Ascending aorta (tissue), 2 donors: ENCODE results near the gene MLLT10. TPM values are rescaled to one million over a fixed set of nuclear protein-coding genes. Genes with fewer than 3 reads are reported as not detected.

Experiments used
- DNase-seq, 2 donors: peaks; one replicate each; pipeline ENCODE4 v3.0.0-alpha.2; 2019; ENCODE audit warnings: low spot score in 2 of 2
- H3K27ac ChIP-seq, 2 donors: fragments of 200-600 bp; sonication (generic); one replicate each; pipeline ENCODE4 v1.5.1; 2016 to 2017; ENCODE audit warnings: mild to moderate bottlenecking in 1 of 2
- H3K27me3 ChIP-seq: fragments of 200-600 bp; sonication (generic); one replicate; pipeline ENCODE4 v1.5.1; 2017
- H3K36me3 ChIP-seq, 2 donors: fragments of 200-600 bp; sonication (generic); one replicate each; pipeline ENCODE4 v1.5.1; 2016
- H3K4me1 ChIP-seq, 2 donors: fragments of 200-600 bp; sonication (generic); one replicate each; pipeline ENCODE4 v1.5.1; 2016 to 2017; ENCODE audit warnings: mild to moderate bottlenecking in 1 of 2
- H3K4me3 ChIP-seq, 2 donors: fragments of 200-600 bp; sonication (generic); one replicate each; pipeline ENCODE4 v1.5.1; 2016 to 2017; ENCODE audit warnings: mild to moderate bottlenecking in 1 of 2
- H3K9me3 ChIP-seq, 2 donors: fragments of 200-600 bp; sonication (generic); one replicate each; pipeline ENCODE4 v1.5.1; 2016
- intact Hi-C: fragments of 100-400 bp; cut with DNase I; formaldehyde crosslinking; loops from one replicate; pipeline ENCODE4 v1.15.1; 2023
- total RNA-seq: library from RNA; depleted of rRNA; stranded (reverse); fragments of >200 nt; gene quantifications from one replicate; pipeline ENCODE4 v1.1.0, GENCODE V29; 2016
- TF ChIP-seq, protein P1 (sequence below), 3 experiments: fragments of 200-600 bp in 2 of 3; fragments of 450-650 bp in 1 of 3; sonication (generic) in 2 of 3; IDR thresholded peaks; one replicate each; pipeline ENCODE4 v1.5.1; 2016 to 2019; ENCODE audit warnings: antibody characterized with exemption in 3 of 3, mild to moderate bottlenecking in 1 of 3, moderate library complexity in 1 of 3

MLLT10 gene
- total RNA-seq, 1 donor from 2014 or later = 16.3 TPM

DNA sequence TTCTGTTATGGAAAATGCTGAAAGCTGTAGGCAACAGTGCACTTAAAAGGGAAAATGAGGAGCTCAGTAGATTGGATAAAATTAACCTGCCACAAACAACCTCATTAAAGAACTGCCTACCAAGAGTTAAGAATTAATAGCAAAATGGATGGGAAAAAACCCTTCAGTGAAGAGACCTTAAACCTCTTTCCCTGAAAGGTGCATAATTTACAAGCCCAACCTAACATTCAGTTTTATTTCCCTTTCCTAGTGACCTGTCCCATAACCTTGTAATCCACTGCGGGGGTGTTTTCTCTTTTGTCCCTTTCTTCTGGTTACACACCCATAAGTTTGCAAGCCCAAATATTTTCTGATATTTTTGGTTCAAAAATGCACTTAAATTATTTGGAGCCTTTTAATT, 30.5 kb upstream of the MLLT10 start:
- no peak overlapping the region for H3K4me3 ChIP-seq
- intact Hi-C loops = no loop called here
- H3K9me3 ChIP-seq = no peaks in the 10 kb centered on the region
- peaks cover 3% of the 10 kb centered on the region in 2 donors for H3K4me1 ChIP-seq
- no peak overlapping the region for H3K27ac ChIP-seq
- H3K27me3 ChIP-seq = no peaks in the 10 kb centered on the region
- H3K36me3 ChIP-seq = no peaks in the 10 kb centered on the region
- no peak for DNase-seq
- TF ChIP-seq, protein P1, sequence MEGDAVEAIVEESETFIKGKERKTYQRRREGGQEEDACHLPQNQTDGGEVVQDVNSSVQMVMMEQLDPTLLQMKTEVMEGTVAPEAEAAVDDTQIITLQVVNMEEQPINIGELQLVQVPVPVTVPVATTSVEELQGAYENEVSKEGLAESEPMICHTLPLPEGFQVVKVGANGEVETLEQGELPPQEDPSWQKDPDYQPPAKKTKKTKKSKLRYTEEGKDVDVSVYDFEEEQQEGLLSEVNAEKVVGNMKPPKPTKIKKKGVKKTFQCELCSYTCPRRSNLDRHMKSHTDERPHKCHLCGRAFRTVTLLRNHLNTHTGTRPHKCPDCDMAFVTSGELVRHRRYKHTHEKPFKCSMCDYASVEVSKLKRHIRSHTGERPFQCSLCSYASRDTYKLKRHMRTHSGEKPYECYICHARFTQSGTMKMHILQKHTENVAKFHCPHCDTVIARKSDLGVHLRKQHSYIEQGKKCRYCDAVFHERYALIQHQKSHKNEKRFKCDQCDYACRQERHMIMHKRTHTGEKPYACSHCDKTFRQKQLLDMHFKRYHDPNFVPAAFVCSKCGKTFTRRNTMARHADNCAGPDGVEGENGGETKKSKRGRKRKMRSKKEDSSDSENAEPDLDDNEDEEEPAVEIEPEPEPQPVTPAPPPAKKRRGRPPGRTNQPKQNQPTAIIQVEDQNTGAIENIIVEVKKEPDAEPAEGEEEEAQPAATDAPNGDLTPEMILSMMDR (IDR thresholded peaks at IDR 0.05) = no peak

DNA sequence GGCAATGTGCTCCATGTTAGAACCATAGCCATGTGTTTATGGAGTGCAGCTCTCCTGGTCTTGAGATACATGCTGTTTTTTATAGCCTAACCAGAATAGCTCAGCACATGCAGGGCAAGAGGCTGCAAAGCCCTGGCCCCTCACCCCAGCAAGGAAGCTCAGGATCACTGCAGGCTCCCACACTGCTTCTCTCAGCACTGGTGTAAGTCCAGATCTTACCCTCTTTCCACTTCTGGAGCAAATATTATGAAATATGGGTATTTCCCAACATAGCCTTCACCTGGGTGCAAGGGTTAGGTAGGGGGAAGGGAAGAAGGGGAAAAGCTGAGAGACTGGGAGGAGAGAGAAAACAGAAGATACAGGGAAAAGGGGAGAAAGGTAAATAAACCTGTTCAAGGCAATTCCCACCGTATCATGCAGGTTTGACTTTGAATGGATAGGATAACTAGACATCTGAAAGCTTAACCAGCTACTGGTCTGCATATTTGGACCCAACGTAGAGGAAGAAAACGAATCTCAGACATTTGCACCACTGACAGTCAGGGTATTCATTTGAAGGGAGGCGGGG, 28.2 kb upstream of the MLLT10 start:
- Histone ChIP-seq H3K4me1 (no peaks in the 10 kb centered on the region), H3K4me3 (no peak overlapping the region), H3K9me3 (no peaks in the 10 kb centered on the region), H3K27ac (no peak overlapping the region), H3K27me3 (no peaks in the 10 kb centered on the region), H3K36me3 (no peaks in the 10 kb centered on the region)
- TF ChIP-seq, protein P1 (IDR thresholded peaks at IDR 0.05) = no peak
- DNase-seq = no peak
- intact Hi-C loops = no loop called here

DNA sequence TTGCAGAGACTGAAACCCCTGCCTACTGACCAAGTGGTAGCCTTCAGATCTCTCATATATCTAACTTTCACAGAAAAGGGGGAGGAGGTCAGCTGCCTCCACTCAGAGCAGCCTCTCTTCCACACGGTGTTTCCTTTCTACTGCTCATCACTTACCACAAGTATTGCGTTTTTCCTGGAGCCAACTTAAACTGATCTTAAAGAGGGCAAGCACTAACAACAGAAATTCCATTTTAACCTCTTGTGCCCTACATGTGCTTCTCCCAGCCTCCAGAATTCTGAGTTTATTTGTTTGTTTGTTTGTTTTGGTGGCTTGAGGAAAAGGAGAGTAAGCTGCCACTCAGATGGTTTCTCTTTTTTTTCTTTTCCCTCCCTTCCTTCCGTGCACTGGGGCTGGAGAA, 27.7 kb upstream of the MLLT10 start:
- no peaks in the 10 kb centered on the region for H3K27me3 ChIP-seq
- TF ChIP-seq, protein P1 (IDR thresholded peaks at IDR 0.05) = no peak
- no peaks in the 10 kb centered on the region for H3K4me1 ChIP-seq
- H3K27ac ChIP-seq = no peak overlapping the region
- intact Hi-C loops = no loop called here
- DNase-seq = no peak
- H3K9me3 ChIP-seq = no peaks in the 10 kb centered on the region
- no peaks in the 10 kb centered on the region for H3K36me3 ChIP-seq
- no peak overlapping the region for H3K4me3 ChIP-seq

DNA sequence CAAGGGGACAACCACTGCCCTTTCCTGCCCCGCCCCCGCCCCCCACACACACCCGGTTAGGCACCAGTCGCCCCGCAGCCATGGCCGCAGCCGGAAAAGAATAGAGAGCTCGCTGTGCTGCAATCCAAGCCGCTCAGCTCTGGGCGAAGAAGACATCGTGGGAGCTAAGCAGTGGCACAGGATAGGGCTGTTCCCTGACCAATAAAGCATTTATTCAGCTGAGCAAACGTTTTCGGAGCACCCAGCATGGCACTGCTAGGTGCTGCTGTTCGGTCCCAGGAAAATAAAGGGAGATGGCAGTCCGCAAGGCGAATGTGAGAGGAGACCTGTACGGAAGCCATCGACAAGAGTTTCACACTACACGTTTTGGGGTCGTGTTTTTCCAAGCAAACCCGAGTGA, 26.9 kb upstream of the MLLT10 start:
- TF ChIP-seq, protein P1 (IDR thresholded peaks at IDR 0.05) = no peak
- no peak overlapping the region for H3K4me3 ChIP-seq
- H3K27ac ChIP-seq = no peak overlapping the region
- no peaks in the 10 kb centered on the region for H3K36me3 ChIP-seq
- H3K4me1 ChIP-seq = no peaks in the 10 kb centered on the region
- DNase-seq = no peak
- no peaks in the 10 kb centered on the region for H3K9me3 ChIP-seq
- no peaks in the 10 kb centered on the region for H3K27me3 ChIP-seq
- intact Hi-C loops = no loop called here

DNA sequence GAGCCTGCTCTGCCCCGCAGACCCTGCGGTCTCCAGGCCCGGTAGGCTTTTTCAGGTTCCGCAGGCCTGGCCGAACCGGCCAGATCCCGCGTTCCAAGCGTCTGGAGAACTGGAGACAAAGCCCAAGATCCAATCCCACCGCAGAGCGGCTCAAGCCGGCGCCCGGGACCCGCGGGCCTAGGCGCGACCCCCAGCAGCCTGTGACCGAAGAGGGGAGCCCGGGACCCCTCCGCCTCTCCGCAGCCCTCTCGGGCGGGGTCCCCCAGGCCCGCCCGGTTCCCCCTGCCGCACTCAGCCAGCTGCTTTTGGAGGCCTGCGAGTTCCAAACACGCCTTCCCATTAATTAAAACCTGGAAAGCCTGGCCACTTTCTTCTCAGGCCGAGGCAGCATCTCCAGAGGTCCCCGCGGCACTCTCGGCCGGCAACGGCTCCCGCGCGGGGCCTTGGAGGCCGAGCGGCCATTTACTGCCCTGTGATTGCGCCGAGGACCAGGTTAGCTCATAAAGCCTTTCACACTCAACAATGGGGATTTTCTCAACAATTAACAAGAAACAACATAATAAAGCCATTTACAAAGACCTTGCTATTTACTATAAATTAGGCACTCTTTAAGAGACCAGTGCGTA, 25.2 kb upstream of the MLLT10 start:
- DNase-seq = no peak
- intact Hi-C loops = no loop called here
- H3K36me3 ChIP-seq = no peaks in the 10 kb centered on the region
- no peaks in the 10 kb centered on the region for H3K9me3 ChIP-seq
- TF ChIP-seq, protein P1 (IDR thresholded peaks at IDR 0.05) = no peak
- no peak overlapping the region for H3K4me3 ChIP-seq
- H3K27ac ChIP-seq = no peak overlapping the region
- no peaks in the 10 kb centered on the region for H3K4me1 ChIP-seq
- H3K27me3 ChIP-seq = no peaks in the 10 kb centered on the region
